Liver (tissue), 9 donors: ENCODE measurements around the gene NAA10. TPM values are rescaled to one million over a fixed set of nuclear protein-coding genes. Genes with fewer than 3 reads are reported as not detected.

Source experiments
- DNase-seq: peaks from one replicate; pipeline ENCODE4 v3.0.0-alpha.2; 2017; ENCODE audit warnings: low spot score
- H3K27ac ChIP-seq, 2 donors: one replicate each; pipeline ENCODE4 v1.7.0; 2013; ENCODE audit warnings: inconsistent platforms in 2 of 2, low read length in 2 of 2, control low read depth in 1 of 2, low read depth in 1 of 2, mild to moderate bottlenecking in 1 of 2
- H3K27me3 ChIP-seq, 4 donors: one replicate each; pipeline versions ENCODE4 v1.6.1 to v1.7.0; 2013; ENCODE audit warnings: low read length in 3 of 4, inconsistent platforms in 1 of 4, mild to moderate bottlenecking in 1 of 4, moderate library complexity in 1 of 4; ENCODE audit not compliant: control insufficient read depth in 4 of 4, insufficient read depth in 4 of 4
- H3K36me3 ChIP-seq, 4 donors: one replicate each; pipeline versions ENCODE4 v1.6.1 to v1.7.0; 2013; ENCODE audit warnings: low read length in 3 of 4, mild to moderate bottlenecking in 3 of 4, low read depth in 1 of 4, moderate library complexity in 1 of 4; ENCODE audit not compliant: control insufficient read depth in 4 of 4, insufficient read depth in 3 of 4
- H3K4me1 ChIP-seq, 4 donors: one replicate each; pipeline versions ENCODE4 v1.6.1 to v1.7.0; 2013; ENCODE audit warnings: low read length in 3 of 4, mild to moderate bottlenecking in 3 of 4, moderate library complexity in 1 of 4; ENCODE audit not compliant: control insufficient read depth in 4 of 4, insufficient read depth in 4 of 4
- H3K4me3 ChIP-seq, 3 donors: one replicate each; pipeline versions ENCODE4 v1.6.1 to v1.7.0; 2013; ENCODE audit warnings: low read length in 3 of 3, control low read depth in 1 of 3, low read depth in 1 of 3, mild to moderate bottlenecking in 1 of 3
- H3K9ac ChIP-seq, 2 donors: one replicate each; pipeline ENCODE4 v1.7.0; 2013; ENCODE audit warnings: low read length in 2 of 2, mild to moderate bottlenecking in 2 of 2, moderate library complexity in 2 of 2, control low read depth in 1 of 2, low read depth in 1 of 2
- H3K9me3 ChIP-seq, 4 donors: one replicate each; pipeline versions ENCODE4 v1.6.1 to v1.7.0; 2013; ENCODE audit warnings: low read length in 3 of 4; ENCODE audit not compliant: control insufficient read depth in 4 of 4
- EGR1 ChIP-seq, 2 donors: IDR thresholded peaks; 2 replicates each; pipeline ENCODE4 v1.6.1; 2016 to 2018; ENCODE audit warnings: antibody characterized with exemption in 2 of 2, low read depth in 2 of 2
- FOXA2 ChIP-seq: IDR thresholded peaks from 2 replicates; pipeline ENCODE4 v1.6.1; 2016; ENCODE audit warnings: antibody characterized with exemption
- GABPA ChIP-seq, 2 donors: IDR thresholded peaks in 1 of 2; conservative IDR thresholded peaks in 1 of 2; 2 replicates each; pipeline ENCODE4 v1.6.1; 2016; ENCODE audit warnings: antibody characterized with exemption in 2 of 2, mild to moderate bottlenecking in 1 of 2, moderate library complexity in 1 of 2
- HNF4A ChIP-seq, 2 donors: conservative IDR thresholded peaks; 2 replicates each; pipeline ENCODE4 v1.6.1; 2016; ENCODE audit warnings: antibody characterized with exemption in 2 of 2, mild to moderate bottlenecking in 2 of 2
- HNF4G ChIP-seq: IDR thresholded peaks from 2 replicates; pipeline ENCODE4 v1.6.1; 2016; ENCODE audit warnings: antibody characterized with exemption
- JUND ChIP-seq, 2 donors: IDR thresholded peaks; 2 replicates each; pipeline ENCODE4 v1.6.1; 2016; ENCODE audit warnings: antibody characterized with exemption in 2 of 2
- NR2F2 ChIP-seq: IDR thresholded peaks from 2 replicates; pipeline ENCODE4 v1.6.1; 2016; ENCODE audit warnings: antibody characterized with exemption
- RAD21 ChIP-seq, 2 donors: IDR thresholded peaks; 2 replicates each; pipeline ENCODE4 v1.6.1; 2016; ENCODE audit warnings: antibody characterized with exemption in 2 of 2, mild to moderate bottlenecking in 2 of 2
- RXRA ChIP-seq, 2 donors: IDR thresholded peaks; 2 replicates each; pipeline ENCODE4 v1.6.1; 2017 to 2018; ENCODE audit warnings: antibody characterized with exemption in 2 of 2, mild to moderate bottlenecking in 1 of 2
- SP1 ChIP-seq: IDR thresholded peaks from 2 replicates; pipeline ENCODE4 v1.6.1; 2018; ENCODE audit warnings: antibody characterized with exemption, mild to moderate bottlenecking
- TAF1 ChIP-seq: conservative IDR thresholded peaks from 2 replicates; pipeline ENCODE4 v1.6.1; 2016; ENCODE audit warnings: antibody characterized with exemption, mild to moderate bottlenecking
- YY1 ChIP-seq: IDR thresholded peaks from 2 replicates; pipeline ENCODE4 v1.6.1; 2016; ENCODE audit warnings: antibody characterized with exemption, mild to moderate bottlenecking
- ZBTB33 ChIP-seq: IDR thresholded peaks from 2 replicates; pipeline ENCODE4 v1.6.1; 2016; ENCODE audit warnings: antibody characterized with exemption
- WGBS: extraction: QIAGEN DNeasy Blood & Tissue Kit; methylation state at CpG from one replicate; pipeline ENCODE4 v1.1.7; 2013; 5-methylcytosine and 5-hydroxymethylcytosine counted together
- polyA plus RNA-seq, 2 donors: library from polyadenylated mRNA; stranded (reverse) in 1 of 2; unstranded in 1 of 2; fragments of 200-250 nt in 1 of 2; fragments of >200 nt in 1 of 2; fragmentation: Nextera tagmentation in 1 of 2; extraction: Ambion mirVana in 1 of 2; gene quantifications; one replicate each; pipeline versions ENCODE4 v1.2.1 to v1.2.3, GENCODE V29; 2013 to 2015
- total RNA-seq, 2 donors: library from RNA; depleted of rRNA; stranded (reverse); fragments of >200 nt; gene quantifications; one replicate each; pipeline ENCODE4 v1.2.3, GENCODE V29; 2014
- TF ChIP-seq, protein P1 (sequence below): IDR thresholded peaks from 2 replicates; pipeline ENCODE4 v1.6.1; 2016; ENCODE audit warnings: antibody characterized with exemption
- TF ChIP-seq, protein P2 (sequence below): IDR thresholded peaks from 2 replicates; pipeline ENCODE4 v1.6.1; 2016; ENCODE audit warnings: antibody characterized with exemption
- TF ChIP-seq, protein P3 (sequence below): fragments of 150-350 bp; IDR thresholded peaks from 2 replicates; pipeline ENCODE4 v1.5.1; 2017; ENCODE audit warnings: improper control_type of control experiment, low read depth, low read length; ENCODE audit not compliant: missing input control
- donor health status: healthy.
- donor health status: healthy.
- donor health status: healthy.
- donor health status: healthy.
- donor health status: healthy.

NAA10 gene
- total and polyA plus RNA-seq, 4 donors = 20.5 to 58.8 (median 44.4) TPM

DNA sequence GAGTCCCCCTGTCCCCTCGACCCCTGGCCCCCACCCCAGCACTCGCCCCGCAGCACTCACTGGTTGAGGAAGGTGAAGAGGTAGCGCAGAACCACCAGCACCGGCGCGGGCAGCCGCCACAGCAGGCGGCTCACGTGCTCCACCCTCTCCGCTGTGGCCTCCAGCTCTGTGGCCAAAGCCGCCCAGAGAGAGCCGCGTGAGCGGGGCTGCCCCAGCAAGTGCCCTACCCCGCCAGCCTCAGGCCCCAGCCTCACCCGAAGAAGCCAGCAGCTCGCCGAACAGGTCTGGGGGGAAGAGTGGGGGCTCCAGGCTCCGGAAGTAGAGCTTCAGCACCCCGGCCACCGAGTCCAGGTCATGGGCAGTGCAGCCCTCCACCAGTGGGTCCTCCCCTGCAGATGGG is 24.4 kb downstream of the NAA10 start (continued):
- TF ChIP-seq ZBTB33 (no peak), TAF1 (no peak), GABPA (IDR thresholded peaks at IDR 0.05 in 1 of 2, conservative IDR thresholded peaks at IDR 0.05 in 1 of 2) (no peak), HNF4A (conservative IDR thresholded peaks at IDR 0.05) (no peak)

- H3K27me3 ChIP-seq = no peaks in the 10 kb centered on the region
- 96% methylated on average over 25 of the region's 25 CpGs for WGBS
Observed at GRCh38 chrX:153909980-153910360, 24.9 kb downstream of the NAA10 start.

More at GRCh38 chrX:153909980-153910360, 24.9 kb downstream of the NAA10 start:
- Histone ChIP-seq H3K9me3 (no peaks in the 10 kb centered on the region), H3K27ac (no peak overlapping the region), H3K36me3 (no peaks in the 10 kb centered on the region), H3K9ac (no peak overlapping the region), H3K4me3 (no peak overlapping the region), H3K4me1 (no peaks in the 10 kb centered on the region)
- no peak for TF ChIP-seq YY1
- no peak for TF ChIP-seq RAD21 (IDR thresholded peaks at IDR 0.05)
- no peak for TF ChIP-seq HNF4G
- TF ChIP-seq, protein P1, sequence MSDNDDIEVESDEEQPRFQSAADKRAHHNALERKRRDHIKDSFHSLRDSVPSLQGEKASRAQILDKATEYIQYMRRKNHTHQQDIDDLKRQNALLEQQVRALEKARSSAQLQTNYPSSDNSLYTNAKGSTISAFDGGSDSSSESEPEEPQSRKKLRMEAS = no peak
- TF ChIP-seq FOXA2 = no peak
- TF ChIP-seq TAF1 = no peak
- TF ChIP-seq SP1 = no peak
- TF ChIP-seq, protein P2, sequence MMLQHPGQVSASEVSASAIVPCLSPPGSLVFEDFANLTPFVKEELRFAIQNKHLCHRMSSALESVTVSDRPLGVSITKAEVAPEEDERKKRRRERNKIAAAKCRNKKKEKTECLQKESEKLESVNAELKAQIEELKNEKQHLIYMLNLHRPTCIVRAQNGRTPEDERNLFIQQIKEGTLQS = no peak
- no peak for TF ChIP-seq NR2F2
- no peak for TF ChIP-seq EGR1 (IDR thresholded peaks at IDR 0.05; ENCODE audit: low read depth in 2 of 2)
- TF ChIP-seq JUND (IDR thresholded peaks at IDR 0.05) = no peak
- TF ChIP-seq ZBTB33 = no peak
- TF ChIP-seq, protein P3, sequence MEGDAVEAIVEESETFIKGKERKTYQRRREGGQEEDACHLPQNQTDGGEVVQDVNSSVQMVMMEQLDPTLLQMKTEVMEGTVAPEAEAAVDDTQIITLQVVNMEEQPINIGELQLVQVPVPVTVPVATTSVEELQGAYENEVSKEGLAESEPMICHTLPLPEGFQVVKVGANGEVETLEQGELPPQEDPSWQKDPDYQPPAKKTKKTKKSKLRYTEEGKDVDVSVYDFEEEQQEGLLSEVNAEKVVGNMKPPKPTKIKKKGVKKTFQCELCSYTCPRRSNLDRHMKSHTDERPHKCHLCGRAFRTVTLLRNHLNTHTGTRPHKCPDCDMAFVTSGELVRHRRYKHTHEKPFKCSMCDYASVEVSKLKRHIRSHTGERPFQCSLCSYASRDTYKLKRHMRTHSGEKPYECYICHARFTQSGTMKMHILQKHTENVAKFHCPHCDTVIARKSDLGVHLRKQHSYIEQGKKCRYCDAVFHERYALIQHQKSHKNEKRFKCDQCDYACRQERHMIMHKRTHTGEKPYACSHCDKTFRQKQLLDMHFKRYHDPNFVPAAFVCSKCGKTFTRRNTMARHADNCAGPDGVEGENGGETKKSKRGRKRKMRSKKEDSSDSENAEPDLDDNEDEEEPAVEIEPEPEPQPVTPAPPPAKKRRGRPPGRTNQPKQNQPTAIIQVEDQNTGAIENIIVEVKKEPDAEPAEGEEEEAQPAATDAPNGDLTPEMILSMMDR = no peak
- no peak for TF ChIP-seq RXRA (IDR thresholded peaks at IDR 0.05)
- no peak for DNase-seq
